HEK293 (cell line): ENCODE measurements around the gene PTBP1.

Experiments used
- CTCF ChIA-PET: fragments of 350-600 bp; formaldehyde crosslinking; extraction: SDS; loops from one replicate; lab custom pipeline; 2021; ENCODE audit warnings: antibody characterized with exemption; lab: Yijun Ruan, JAX
- POLR2A ChIA-PET: fragments of 300-600 bp; formaldehyde crosslinking; extraction: SDS; loops from one replicate; lab custom pipeline; 2020; ENCODE audit warnings: antibody characterized with exemption, inconsistent platforms; lab: Yijun Ruan, JAX
- H3K27ac ChIP-seq: fragments of 200-500 bp; sonication (Bioruptor generic); 2 replicates; pipeline ENCODE4 v1.5.1; 2014; ENCODE audit warnings: low read depth, low read length, control low read depth, inconsistent platforms; ENCODE audit errors: extremely low read depth
- H3K36me3 ChIP-seq, 2 experiments: fragments of 200-500 bp in 1 of 2; sonication (Bioruptor generic) in 1 of 2; 1 replicate in 1 of 2; 2 replicates in 1 of 2; pipeline ENCODE4 v1.5.1; 2014 to 2017; ENCODE audit warnings: inconsistent platforms in 2 of 2, low read length in 2 of 2; ENCODE audit not compliant: control insufficient read depth in 2 of 2, insufficient read depth in 1 of 2
- H3K4me1 ChIP-seq: fragments of 200-500 bp; sonication (Bioruptor generic); 2 replicates; pipeline ENCODE4 v1.5.1; 2014; ENCODE audit warnings: mild to moderate bottlenecking, low read length, inconsistent platforms; ENCODE audit not compliant: control insufficient read depth, insufficient read depth
- H3K4me3 ChIP-seq: 2 replicates; pipeline ENCODE4 v1.5.1; 2011; ENCODE audit warnings: low read depth, mild to moderate bottlenecking, control low read depth, low read length, moderate library complexity
- H3K9me3 ChIP-seq: fragments of 200-500 bp; sonication (Bioruptor generic); 2 replicates; pipeline ENCODE4 v1.5.1; 2014; ENCODE audit warnings: low read depth, low read length, inconsistent platforms; ENCODE audit not compliant: control insufficient read depth, insufficient read depth
- GFI1B ChIP-seq: fragments of 450-650 bp; formaldehyde crosslinking; IDR thresholded peaks from 2 replicates; pipeline ENCODE4 v1.5.1; 2016; ENCODE audit warnings: missing biosample characterization, missing genetic modification characterization
- GLIS2 ChIP-seq: fragments of 450-650 bp; formaldehyde crosslinking; IDR thresholded peaks from 2 replicates; pipeline ENCODE4 v1.5.1; 2016; ENCODE audit warnings: missing biosample characterization, missing genetic modification characterization
- KLF7 ChIP-seq: fragments of 450-650 bp; formaldehyde crosslinking; IDR thresholded peaks from 2 replicates; pipeline ENCODE4 v1.5.1; 2016; ENCODE audit warnings: missing biosample characterization, missing genetic modification characterization, borderline replicate concordance
- KLF8 ChIP-seq: fragments of 450-650 bp; formaldehyde crosslinking; IDR thresholded peaks from 2 replicates; pipeline ENCODE4 v1.5.1; 2016; ENCODE audit warnings: missing biosample characterization, missing genetic modification characterization
- REPIN1 ChIP-seq: fragments of 450-650 bp; formaldehyde crosslinking; IDR thresholded peaks from 2 replicates; pipeline ENCODE4 v1.5.1; 2017; ENCODE audit warnings: missing biosample characterization, missing genetic modification characterization, low read depth
- ZNF202 ChIP-seq: fragments of 450-650 bp; formaldehyde crosslinking; IDR thresholded peaks from 2 replicates; pipeline ENCODE4 v1.5.1; 2016; ENCODE audit warnings: missing biosample characterization, missing genetic modification characterization, borderline replicate concordance
- ZNF214 ChIP-seq: fragments of 450-650 bp; formaldehyde crosslinking; IDR thresholded peaks from 2 replicates; pipeline ENCODE4 v1.5.1; 2017; ENCODE audit warnings: missing biosample characterization, mild to moderate bottlenecking, missing genetic modification characterization, borderline replicate concordance
- ZNF223 ChIP-seq: fragments of 450-650 bp; formaldehyde crosslinking; IDR thresholded peaks from 2 replicates; pipeline ENCODE4 v1.5.1; 2016; ENCODE audit warnings: missing biosample characterization, missing genetic modification characterization
- ZNF23 ChIP-seq: fragments of 450-650 bp; formaldehyde crosslinking; IDR thresholded peaks from 2 replicates; pipeline ENCODE4 v1.5.1; 2016; ENCODE audit warnings: missing biosample characterization, missing genetic modification characterization, borderline replicate concordance
- ZNF426 ChIP-seq: fragments of 450-650 bp; formaldehyde crosslinking; IDR thresholded peaks from 2 replicates; pipeline ENCODE4 v1.5.1; 2017; ENCODE audit warnings: missing biosample characterization, missing genetic modification characterization, mild to moderate bottlenecking, inconsistent platforms, moderate library complexity
- ZNF510 ChIP-seq: fragments of 450-650 bp; formaldehyde crosslinking; IDR thresholded peaks from 2 replicates; pipeline ENCODE4 v1.5.1; 2018; ENCODE audit warnings: mild to moderate bottlenecking, missing genetic modification characterization, missing biosample characterization; ENCODE audit not compliant: insufficient replicate concordance
- ZNF513 ChIP-seq: fragments of 450-650 bp; IDR thresholded peaks from 2 replicates; pipeline ENCODE4 v1.5.1; 2018; ENCODE audit warnings: missing biosample characterization, missing genetic modification characterization
- ZNF580 ChIP-seq: fragments of 450-650 bp; formaldehyde crosslinking; IDR thresholded peaks from 2 replicates; pipeline ENCODE4 v1.5.1; 2016; ENCODE audit warnings: missing biosample characterization, missing genetic modification characterization
- ZNF639 ChIP-seq: fragments of 450-650 bp; formaldehyde crosslinking; IDR thresholded peaks from 2 replicates; pipeline ENCODE4 v1.5.1; 2016; ENCODE audit warnings: missing biosample characterization, missing genetic modification characterization
- ZNF692 ChIP-seq: fragments of 450-650 bp; formaldehyde crosslinking; IDR thresholded peaks from 2 replicates; pipeline ENCODE4 v1.5.1; 2016; ENCODE audit warnings: missing biosample characterization, missing genetic modification characterization
- ZNF843 ChIP-seq: fragments of 450-650 bp; formaldehyde crosslinking; IDR thresholded peaks from 2 replicates; pipeline ENCODE4 v1.5.1; 2016; ENCODE audit warnings: missing biosample characterization, missing genetic modification characterization
- ZSCAN30 ChIP-seq: fragments of 450-650 bp; IDR thresholded peaks from 2 replicates; pipeline ENCODE4 v1.5.1; 2018; ENCODE audit warnings: missing biosample characterization, mild to moderate bottlenecking, missing genetic modification characterization, moderate library complexity

PTBP1 gene

DNA sequence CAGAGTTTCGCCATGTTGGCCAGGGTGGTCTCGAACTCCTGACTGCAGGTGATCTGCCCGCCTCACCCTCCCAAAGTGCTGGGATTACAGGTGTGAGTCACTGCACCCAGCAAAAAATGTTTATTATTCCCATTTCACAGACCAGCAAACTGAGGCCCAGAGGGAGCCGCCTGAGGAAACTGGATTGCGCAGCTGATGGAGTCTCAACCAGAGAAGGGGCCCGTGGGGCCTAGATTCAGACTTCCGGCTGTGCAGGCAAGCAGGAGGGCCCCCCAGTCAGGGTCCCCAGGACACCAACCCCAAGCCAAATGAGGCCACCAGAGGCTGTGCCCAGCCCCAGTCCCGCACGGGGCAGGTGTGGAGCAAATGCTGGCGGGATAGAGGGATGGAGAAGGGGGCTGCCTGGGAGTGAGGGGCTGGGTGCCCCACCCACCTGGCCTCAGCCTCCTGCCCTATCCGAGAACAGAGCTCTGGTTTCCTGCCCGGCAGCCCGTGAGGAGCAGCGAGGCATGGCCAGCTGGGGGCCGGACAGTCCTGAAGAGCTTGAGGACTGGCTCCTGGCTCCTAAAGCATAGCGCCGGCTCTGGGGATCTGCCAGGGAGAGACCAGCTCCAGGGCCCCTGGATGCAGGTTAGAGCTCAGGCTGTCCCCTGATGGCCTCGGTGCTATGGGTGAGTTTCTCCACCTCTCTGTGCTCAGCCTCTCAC is 24.4 kb upstream of the PTBP1 start:
- POLR2A ChIA-PET = interaction anchor here (1.0 kb wide), 1 partner anchor 54 kb away, joined by 4 read pairs; no protein-coding TSS in a partner anchor
- Histone ChIP-seq H3K4me3 (no peak overlapping the region), H3K4me1 (no peaks in the 10 kb centered on the region), H3K9me3 (no peaks in the 10 kb centered on the region), H3K36me3 (no peaks in the 10 kb centered on the region), H3K27ac (no peak overlapping the region)
- no peak for TF ChIP-seq ZNF202 (tag by site-specific recombination)
- CTCF ChIA-PET = interaction anchor here (0.5 to 1.4 kb wide), 5 partner anchors 11 to 423 kb away, joined by 3 to 6 read pairs (median 5); no protein-coding TSS in a partner anchor

- Histone ChIP-seq H3K4me3 (no peak overlapping the region), H3K36me3 (no peaks in the 10 kb centered on the region), H3K9me3 (no peaks in the 10 kb centered on the region), H3K27ac (no peak overlapping the region), H3K4me1 (no peaks in the 10 kb centered on the region)
- ChIA-PET POLR2A (no interaction called here), CTCF (interaction anchor here (0.6 kb wide), 1 partner anchor 305 kb away, joined by 5 read pairs; no protein-coding TSS in a partner anchor)
- no peak for TF ChIP-seq ZNF426 (tag by site-specific recombination)
- TF ChIP-seq GFI1B (tag by site-specific recombination) = no peak
- TF ChIP-seq ZNF223 = no peak
- no peak for TF ChIP-seq ZNF580 (tag by site-specific recombination)
- TF ChIP-seq ZNF639 (tag by site-specific recombination) = no peak
- TF ChIP-seq KLF7 (tag by site-specific recombination) = no peak
- no peak for TF ChIP-seq ZNF843 (tag by site-specific recombination)
- TF ChIP-seq ZNF23 = no peak
- TF ChIP-seq ZNF510 (tag by site-specific recombination) = no peak
- TF ChIP-seq REPIN1 (tag by site-specific recombination) = no peak
- TF ChIP-seq ZNF214 (tag by site-specific recombination) = no peak
- TF ChIP-seq ZNF692 (tag by site-specific recombination) = no peak
- TF ChIP-seq GLIS2 = no peak
- no peak for TF ChIP-seq ZNF513 (tag by site-specific recombination)
- TF ChIP-seq KLF8 (tag by site-specific recombination) = no peak
- no peak for TF ChIP-seq ZSCAN30 (tag by site-specific recombination)
Measured at GRCh38 chr19:776549-776948, 20.7 kb upstream of the PTBP1 start.
